Activated CD4-positive, CD25-positive, alpha-beta regulatory T cell (primary cell): ENCODE measurements around the gene TRAPPC6A.

Experiments used
- DNase-seq, 4 experiments: peaks; one replicate each; lab custom pipeline; 2025; lab: John Stamatoyannopoulos, UW

TRAPPC6A gene

GRCh38 chr19:45186509-45187334, 8.7 kb upstream of the TRAPPC6A start:
- DNase-seq, result no peak

GRCh38 chr19:45184115-45184514, 6.1 kb upstream of the TRAPPC6A start:
- DNase-seq, result no peak

DNA sequence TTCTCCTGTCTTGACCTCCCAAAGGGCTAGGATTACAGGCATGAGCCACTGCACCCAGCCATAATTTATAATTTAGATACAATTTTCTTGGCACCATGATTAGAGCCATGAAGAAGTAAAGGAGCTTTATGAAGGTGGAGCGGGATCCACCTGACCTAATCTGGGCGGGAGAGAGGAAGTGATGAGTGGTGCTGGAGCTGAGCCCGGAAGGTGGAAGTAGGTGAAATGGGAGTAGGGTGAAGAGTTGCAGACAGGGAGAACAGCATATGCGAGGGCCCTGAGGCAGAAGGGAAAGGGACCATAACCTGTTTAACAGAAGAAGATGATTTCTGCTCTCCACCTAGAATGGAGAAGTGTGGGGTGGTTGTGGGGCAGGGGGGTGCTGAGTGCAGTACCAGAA, 4.7 kb upstream of the TRAPPC6A start:
- DNase-seq, result no peak

DNA sequence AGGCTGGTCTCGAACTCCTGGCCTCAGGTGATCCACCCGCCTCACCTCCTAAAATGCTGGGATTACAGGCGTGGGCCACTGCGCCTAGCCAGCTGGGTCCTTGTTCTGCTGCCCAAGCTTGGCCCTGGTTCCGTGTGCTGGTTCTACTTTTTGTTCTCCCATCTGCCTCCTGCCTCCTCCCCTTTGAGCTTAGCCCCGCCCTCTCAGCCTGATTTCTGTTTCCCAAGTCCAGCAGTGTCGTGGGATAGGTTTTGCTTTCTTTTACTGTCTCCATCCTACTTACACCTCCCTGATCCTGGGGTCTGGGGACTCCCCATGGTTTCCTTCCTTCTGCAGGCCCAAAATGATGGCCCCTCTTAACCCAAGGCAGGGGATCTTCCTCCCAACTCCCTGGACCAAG, 2.9 kb upstream of the TRAPPC6A start:
- DNase-seq, result no peak

DNA sequence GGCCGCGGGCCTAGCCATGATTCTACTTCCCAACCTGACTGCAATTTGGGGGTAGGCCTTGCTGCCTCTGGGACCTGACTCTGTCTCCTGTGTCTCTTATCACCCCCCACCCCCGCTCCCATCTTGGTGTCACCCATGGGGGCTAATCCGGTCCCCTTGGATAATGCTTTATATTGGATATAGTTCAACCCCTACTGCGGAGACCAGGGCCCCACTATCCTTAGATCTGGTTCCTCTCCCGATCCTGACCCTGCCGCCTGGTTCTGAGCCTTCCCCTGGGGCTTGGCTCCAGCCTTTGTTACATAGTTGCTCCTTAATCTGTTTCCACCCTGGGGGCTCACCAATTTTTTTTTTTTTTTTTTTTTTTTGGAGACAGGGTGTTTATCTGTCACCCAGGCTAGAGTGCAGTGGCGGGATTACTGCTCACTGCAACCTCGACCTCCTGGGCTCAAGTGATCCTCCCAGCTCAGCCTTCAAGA, 1.9 kb upstream of the TRAPPC6A start:
- DNase-seq, result no peak

- no peak for DNase-seq
Observed at GRCh38 chr19:45179072-45179891, 1.2 kb upstream of the TRAPPC6A start.

GRCh38 chr19:45178262-45179071, 430 bp upstream of the TRAPPC6A start, which contains the start of gene BLOC1S3:
BLOC1S3 (plus strand) TSS chr19:45178784; CDS start chr19:45179297, 513 bp downstream.
- DNase-seq, result peak; percentile 98 to 100 (median 99)

GRCh38 chr19:45175515-45176345, 2.3 kb downstream of the TRAPPC6A start:
- DNase-seq, result no peak

- DNase-seq, result no peak
Observed at GRCh38 chr19:45173816-45174215, 4.2 kb downstream of the TRAPPC6A start.

DNA sequence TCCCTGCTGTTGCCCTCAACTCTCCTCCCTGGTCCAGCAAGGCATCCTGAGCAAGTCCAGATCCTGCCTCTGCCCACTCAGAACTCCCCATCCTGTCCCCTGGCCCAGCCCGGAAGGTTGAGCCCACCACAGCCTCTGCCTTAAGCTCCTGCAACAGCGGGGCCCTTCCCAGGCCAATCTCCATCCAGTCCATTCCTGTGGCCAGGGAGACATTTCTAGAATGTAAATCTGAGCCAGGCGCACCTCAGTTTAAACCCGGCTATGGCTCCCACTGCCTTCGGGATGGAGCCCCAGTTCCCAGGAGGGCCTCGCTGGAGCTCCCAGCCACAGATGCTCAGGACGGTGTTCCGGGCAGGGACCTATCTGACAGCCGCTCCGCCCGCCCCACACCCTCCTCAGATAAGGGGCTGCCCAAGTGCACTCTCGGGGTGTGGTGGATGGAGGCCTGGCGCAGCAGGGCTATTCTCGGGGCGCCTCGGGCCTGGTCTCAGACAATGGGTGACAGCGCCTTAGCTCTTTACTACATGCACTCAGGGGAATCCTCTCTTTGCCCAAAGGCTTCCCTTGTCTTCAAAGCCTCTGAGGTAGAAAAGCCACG, 5.3 kb downstream of the TRAPPC6A start:
- no peak for DNase-seq

GRCh38 chr19:45172173-45172572, 5.9 kb downstream of the TRAPPC6A start:
- DNase-seq, result peak in 1 of 4 experiments; percentile 24

DNA sequence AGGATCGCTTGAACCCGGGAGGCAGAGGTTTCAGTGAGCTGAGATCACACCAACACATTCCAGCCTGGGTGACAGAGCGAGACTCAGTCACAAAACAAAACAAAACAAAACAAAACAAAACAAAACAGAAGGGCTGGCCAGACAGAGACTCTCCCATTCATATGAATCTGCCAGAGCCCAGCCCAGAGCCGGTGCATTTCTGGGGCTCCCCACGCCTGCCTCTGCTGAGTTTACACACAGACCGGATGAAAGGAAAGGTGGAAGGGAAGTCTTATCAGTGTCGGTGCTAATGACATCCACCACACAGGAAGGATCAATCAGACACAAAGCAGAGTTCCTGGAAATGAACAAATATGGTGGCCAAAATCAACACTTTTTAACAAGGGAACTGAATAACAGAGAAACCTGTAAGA, 6.8 kb downstream of the TRAPPC6A start:
- DNase-seq, result peak in 1 of 4 experiments; percentile 19

DNA sequence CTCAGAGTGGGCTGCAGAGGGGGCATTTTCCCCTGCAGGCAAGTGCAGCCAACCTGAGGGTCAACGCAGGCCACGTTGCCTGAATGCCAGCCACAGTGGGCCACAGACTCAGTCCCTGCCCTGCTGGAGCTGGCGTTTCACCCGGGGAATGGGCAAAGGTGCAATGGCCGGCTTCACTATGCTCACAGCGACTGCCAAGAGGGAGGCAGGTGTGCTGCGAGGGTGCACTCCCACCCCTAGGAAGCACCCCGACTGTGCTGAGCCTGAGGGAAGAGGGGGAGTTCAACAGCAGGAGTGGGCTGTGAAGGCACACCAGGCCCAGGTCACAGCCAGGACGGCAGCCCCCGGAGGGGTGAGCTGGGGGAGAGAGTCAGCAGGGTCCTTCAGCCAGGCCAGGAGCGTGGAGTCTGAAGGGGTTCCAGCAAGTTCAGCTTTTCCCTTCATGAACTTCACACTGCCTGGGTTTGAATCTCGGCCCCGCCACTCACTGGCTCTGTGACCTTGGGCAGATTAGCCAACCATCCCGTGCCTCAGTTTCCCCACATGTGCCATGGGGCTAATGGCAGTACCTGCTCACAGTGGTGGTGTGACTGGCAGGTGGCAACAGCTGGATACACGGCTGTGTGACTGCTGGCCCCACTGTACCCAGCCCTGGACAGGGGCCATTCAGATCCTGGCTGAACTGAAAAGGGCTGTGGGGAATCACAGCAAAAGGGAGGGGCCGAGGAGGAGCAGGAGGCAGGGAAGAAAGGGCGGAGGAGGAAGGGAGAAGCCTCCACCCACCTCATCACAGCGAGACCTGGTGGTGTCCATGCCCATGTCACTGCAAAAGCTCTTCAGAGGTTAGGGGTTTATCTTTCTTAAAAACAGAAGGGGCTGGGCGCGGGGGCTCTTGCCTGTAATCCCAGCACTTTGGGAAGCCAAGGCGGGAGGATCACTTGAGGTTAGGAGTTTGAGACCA, 7.6 kb downstream of the TRAPPC6A start:
- no peak for DNase-seq

DNA sequence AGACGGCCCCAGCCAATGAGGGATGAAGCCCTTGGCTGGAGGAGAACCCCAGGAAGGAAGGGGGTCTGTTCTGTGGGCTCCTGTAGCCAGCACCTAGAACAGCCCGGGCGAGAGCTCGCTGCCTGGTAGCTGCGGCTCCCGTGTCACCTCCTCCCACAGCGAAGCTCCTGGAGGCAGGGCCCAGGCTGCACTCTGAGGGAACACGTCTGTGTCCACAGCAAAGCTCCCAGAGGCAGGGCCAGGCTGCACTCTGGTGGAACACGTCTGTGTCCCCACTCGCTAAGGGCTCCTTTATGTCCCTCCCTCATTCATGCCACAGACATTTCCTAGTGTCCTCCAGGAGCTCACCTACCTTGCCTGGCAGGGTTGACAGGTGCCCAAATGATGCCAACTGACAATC, 8.4 kb downstream of the TRAPPC6A start:
- no peak for DNase-seq

DNA sequence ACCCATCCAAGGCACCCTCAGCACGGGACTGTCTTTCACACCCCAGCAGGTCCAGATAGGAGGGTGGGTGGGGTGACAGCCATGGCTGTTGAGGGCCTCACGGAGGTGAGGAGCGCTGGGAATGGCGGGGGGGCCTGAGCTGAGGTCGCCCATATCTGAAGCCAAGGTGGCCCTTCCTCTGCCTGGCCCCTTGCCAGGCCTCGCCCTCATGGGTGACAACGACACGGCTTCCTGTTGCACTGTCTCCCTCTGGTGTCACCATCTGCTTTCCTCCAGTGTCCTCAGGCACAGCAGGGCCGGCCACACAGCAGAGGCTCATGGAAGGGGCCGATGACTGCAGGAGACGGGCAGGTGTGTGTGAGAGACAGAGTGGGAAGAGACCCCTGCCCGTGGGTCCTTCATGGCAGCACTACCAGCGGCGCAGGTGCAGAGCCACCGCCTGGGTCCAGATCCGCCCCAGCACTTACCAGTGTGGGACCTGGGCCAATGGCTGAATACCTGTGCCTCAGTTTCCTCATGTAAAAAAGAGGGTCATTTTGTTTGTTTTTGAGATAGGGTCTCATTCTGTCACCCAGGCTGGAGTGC, 9.2 kb downstream of the TRAPPC6A start:
- DNase-seq, result no peak

- no peak for DNase-seq
Observed at GRCh38 chr19:45166723-45167252, 11.2 kb downstream of the TRAPPC6A start.

GRCh38 chr19:45164577-45165335, 13.3 kb downstream of the TRAPPC6A start:
- no peak for DNase-seq
